ENCODE measurements around the gene PDE6C.

The PDE6C gene

DNA sequence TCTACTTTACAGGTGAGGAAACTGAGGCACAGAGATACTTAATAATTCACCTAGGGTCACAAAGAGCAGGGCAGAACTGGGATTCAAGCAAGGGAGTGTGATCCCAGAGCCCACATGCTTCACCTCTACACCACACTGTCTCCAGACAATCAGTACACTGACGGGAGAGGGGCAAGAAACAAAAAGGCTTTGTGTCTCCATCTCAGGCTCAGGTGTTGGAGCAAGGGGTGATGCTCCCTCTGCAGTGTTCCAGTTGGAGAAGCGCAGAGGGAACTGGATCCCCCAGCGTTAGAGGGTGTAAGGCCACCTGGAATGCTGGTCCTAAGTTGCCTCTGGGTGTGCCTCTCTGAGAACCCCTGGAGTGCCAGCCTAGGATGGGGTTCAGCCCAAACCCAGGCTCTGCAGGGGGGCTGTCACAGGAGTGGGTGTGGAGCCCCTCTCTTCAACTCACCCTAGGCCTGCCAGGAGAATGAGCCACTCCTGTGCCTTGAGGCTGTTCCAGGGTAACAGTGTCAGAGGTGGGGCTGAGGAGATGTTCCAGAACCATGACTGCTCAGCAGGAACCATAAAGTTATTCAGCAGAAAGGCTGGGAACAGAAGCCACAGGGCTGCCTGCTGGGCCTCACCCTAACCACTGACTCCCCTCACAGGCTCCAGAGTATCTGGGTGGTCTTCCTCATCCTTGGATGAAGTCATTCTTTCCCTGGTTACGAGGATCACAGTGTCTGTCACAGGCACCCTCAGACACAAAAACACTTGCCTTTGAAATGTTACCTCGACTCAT is 16.8 kb upstream of the PDE6C start:
- no peak for DNase-seq (ENCODE audit: extremely low read depth, low read depth)
- no peak for TF ChIP-seq CTCF (IDR thresholded peaks at IDR 0.05; ENCODE audit: low read depth, low read length)

DNA sequence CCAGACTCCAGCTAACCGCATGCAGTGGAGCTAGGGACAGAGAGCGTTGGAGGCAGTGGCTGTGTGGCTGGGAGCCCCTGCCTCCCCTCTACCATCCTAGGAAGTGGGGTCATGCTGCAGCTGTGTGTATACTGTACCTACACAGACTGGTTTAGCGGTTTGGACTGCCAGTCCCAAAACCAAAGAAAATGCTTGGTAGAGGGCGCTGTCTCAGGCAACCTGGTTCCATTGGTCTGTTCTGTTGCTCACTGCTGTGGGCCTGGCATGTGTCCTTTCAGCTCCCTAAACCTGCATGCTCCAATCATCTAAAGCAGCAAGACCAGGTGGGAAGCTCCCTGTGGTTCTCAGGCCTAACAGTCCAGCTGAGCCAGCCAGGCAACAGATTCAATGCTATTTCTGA is 15.8 kb upstream of the PDE6C start:
- no peak for TF ChIP-seq CTCF (IDR thresholded peaks at IDR 0.05; ENCODE audit: low read depth, low read length)
- DNase-seq (ENCODE audit: extremely low read depth, low read depth): no peak

GRCh38 chr10:93597075-93597599 is 15.2 kb upstream of the PDE6C start:
- no peak for DNase-seq (ENCODE audit: extremely low read depth, low read depth)
- no peak for TF ChIP-seq CTCF (IDR thresholded peaks at IDR 0.05; ENCODE audit: low read depth, low read length)

DNA sequence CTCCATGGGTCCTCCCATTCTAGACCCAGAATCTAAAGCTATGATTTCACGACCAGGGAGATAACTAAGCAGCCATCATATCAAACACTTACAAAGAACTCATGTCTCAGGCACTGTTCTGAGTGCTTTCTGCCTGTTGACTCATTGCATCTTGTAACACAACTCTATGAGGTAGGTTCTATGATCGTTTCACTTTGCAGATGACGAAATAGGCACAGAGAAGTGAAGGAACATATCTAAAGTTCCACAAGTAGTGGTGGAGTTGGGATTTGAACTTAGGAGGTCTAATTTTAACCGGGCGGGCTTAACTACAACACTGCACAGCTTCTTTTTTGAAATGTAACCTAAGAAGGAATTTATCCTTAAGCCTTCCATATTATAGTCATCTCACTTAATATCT is 14.2 kb upstream of the PDE6C start:
- DNase-seq (ENCODE audit: extremely low read depth, low read depth): no peak
- TF ChIP-seq CTCF (IDR thresholded peaks at IDR 0.05; ENCODE audit: low read depth, low read length): no peak

DNA sequence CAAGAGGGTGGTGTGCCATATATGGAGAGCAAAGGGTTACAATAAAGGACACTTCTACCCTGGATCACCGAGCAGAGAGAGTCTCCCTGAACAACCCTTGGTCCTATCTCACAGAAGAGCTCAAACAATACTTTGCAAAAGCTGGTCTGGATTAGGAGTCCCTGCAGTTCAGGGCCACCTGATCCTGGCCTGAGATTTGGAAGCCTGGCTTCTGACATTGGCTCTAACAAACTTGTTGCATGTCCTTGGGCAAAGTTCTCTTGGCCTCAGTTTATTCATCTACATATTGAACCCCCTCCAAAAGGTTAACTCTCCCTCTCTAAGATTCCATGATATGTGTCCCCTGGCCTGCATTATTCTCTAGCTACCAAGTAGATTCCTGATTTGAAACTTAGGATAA is 13.0 kb upstream of the PDE6C start:
- no peak for TF ChIP-seq CTCF (IDR thresholded peaks at IDR 0.05; ENCODE audit: low read depth, low read length)

DNA sequence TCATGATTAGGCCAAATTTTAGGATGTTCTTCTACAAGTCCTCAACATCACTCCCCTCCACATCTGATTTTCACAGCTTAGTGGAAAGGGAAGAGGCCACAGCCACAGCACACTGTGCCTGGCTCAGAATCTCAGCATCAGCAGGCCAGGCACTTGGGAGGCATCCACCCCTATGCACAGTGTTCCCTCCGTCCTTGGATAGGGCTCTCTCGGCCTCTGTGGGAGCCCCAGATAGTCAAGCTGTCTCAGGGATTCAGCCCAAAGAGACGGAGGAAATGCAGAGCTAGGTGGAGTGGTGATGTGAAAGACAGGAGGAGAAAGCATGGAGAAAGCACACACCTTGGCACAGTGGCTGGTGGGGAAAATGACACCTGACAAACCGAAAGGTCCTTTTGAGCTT is 12.6 kb upstream of the PDE6C start:
- DNase-seq (ENCODE audit: extremely low read depth, low read depth): no peak
- no peak for TF ChIP-seq CTCF (IDR thresholded peaks at IDR 0.05; ENCODE audit: low read depth, low read length)

More for the DNA sequence above, 13.0 kb upstream of the PDE6C start:
- DNase-seq (ENCODE audit: extremely low read depth, low read depth): no peak

GRCh38 chr10:93600446-93601145 is 11.7 kb upstream of the PDE6C start:
- no peak for TF ChIP-seq CTCF (IDR thresholded peaks at IDR 0.05; ENCODE audit: low read depth, low read length)
- no peak for DNase-seq (ENCODE audit: extremely low read depth, low read depth)
